H1 (cell line): ENCODE results near the gene SGCD. TPM values are rescaled to one million over a fixed set of nuclear protein-coding genes. Genes with fewer than 3 reads are reported as not detected.
A peak's percentile ranks its signal among the peaks of the same experiment; 100 is the strongest.

Source experiments
- CTCF ChIA-PET: fragments of 300-600 bp; sonication (Branson Sonifier 250); formaldehyde crosslinking; loops from one replicate; lab custom pipeline; 2021; ENCODE audit not compliant: partially characterized antibody; lab: Charles Lee
- POLR2A ChIA-PET: fragments of 300-600 bp; sonication (Branson Sonifier 250); formaldehyde crosslinking; loops from one replicate; lab custom pipeline; 2021; ENCODE audit warnings: inconsistent platforms; ENCODE audit not compliant: partially characterized antibody; lab: Charles Lee
- DNase-seq, 2 experiments: peaks; one replicate each; pipeline versions ENCODE4 v3.0.0 to v3.0.0-alpha.2; 2010 to 2022; ENCODE audit warnings: low spot score in 2 of 2, low read depth in 1 of 2, mixed read lengths in 1 of 2
- FAIRE-seq: peaks from 2 replicates; lab custom pipeline; 2011; peaks lifted over from hg19 to GRCh38; lab: Jason Lieb, UNC
- H2AFZ ChIP-seq: 2 replicates; pipeline ENCODE4 v1.8.1; 2012; ENCODE audit warnings: low read length, inconsistent platforms
- H2AK5ac ChIP-seq: 2 replicates; pipeline ENCODE4 v1.6.1; 2013; ENCODE audit warnings: low read depth, low read length
- H2BK120ac ChIP-seq: replicated peaks from 2 replicates; pipeline ENCODE3; 2013; ENCODE audit warnings: low read depth, low read length, inconsistent platforms
- H2BK12ac ChIP-seq: 2 replicates; pipeline ENCODE4 v1.6.1; 2013; ENCODE audit warnings: low read depth, low read length
- H2BK15ac ChIP-seq: 2 replicates; pipeline ENCODE4 v1.6.1; 2013; ENCODE audit warnings: low read length
- H2BK20ac ChIP-seq: 2 replicates; pipeline ENCODE4 v1.6.1; 2013; ENCODE audit warnings: low read length
- H2BK5ac ChIP-seq: 2 replicates; pipeline ENCODE4 v1.6.1; 2013; ENCODE audit warnings: low read depth, low read length
- H3K14ac ChIP-seq: 2 replicates; pipeline ENCODE4 v1.6.1; 2013; ENCODE audit warnings: inconsistent platforms; ENCODE audit not compliant: insufficient read length
- H3K18ac ChIP-seq: 2 replicates; pipeline ENCODE4 v1.6.1; 2013; ENCODE audit warnings: low read length; ENCODE audit errors: extremely low read depth
- H3K23ac ChIP-seq: 2 replicates; pipeline ENCODE4 v1.6.1; 2013; ENCODE audit warnings: inconsistent platforms; ENCODE audit not compliant: insufficient read length
- H3K23me2 ChIP-seq: 2 replicates; pipeline ENCODE4 v1.6.1; 2013; ENCODE audit warnings: low read depth, low read length
- H3K27ac ChIP-seq: 2 replicates; pipeline ENCODE4 v1.6.1; 2011; ENCODE audit warnings: low read depth, low read length, inconsistent platforms
- H3K27me3 ChIP-seq, 4 experiments: replicated peaks in 1 of 4; 1 replicate in 1 of 4; 2 replicates in 3 of 4; pipeline versions ENCODE4 v1.6.1 to v1.8.1; 2011 to 2013; ENCODE audit warnings: low read length in 3 of 4, mild to moderate bottlenecking in 3 of 4, inconsistent platforms in 2 of 4, mixed read lengths in 2 of 4, moderate library complexity in 1 of 4; ENCODE audit not compliant: control insufficient read depth in 3 of 4, insufficient read depth in 3 of 4; ENCODE audit errors: extremely low read depth in 1 of 4
- H3K36me3 ChIP-seq, 4 experiments: 2 replicates each; pipeline versions ENCODE4 v1.6.1 to v1.8.1; 2011 to 2013; ENCODE audit warnings: mild to moderate bottlenecking in 4 of 4, low read length in 3 of 4, moderate library complexity in 2 of 4, control low read depth in 1 of 4, inconsistent platforms in 1 of 4; ENCODE audit not compliant: insufficient read depth in 4 of 4, control insufficient read depth in 2 of 4
- H3K4ac ChIP-seq: replicated peaks from 2 replicates; pipeline ENCODE3; 2013; ENCODE audit warnings: low read length, low read depth, mixed read lengths, inconsistent platforms; ENCODE audit not compliant: insufficient read length
- H3K4me1 ChIP-seq, 4 experiments: replicated peaks in 1 of 4; 1 replicate in 1 of 4; 2 replicates in 3 of 4; pipeline versions ENCODE4 v1.6.1 to v1.8.1; 2011 to 2013; ENCODE audit warnings: low read length in 3 of 4, inconsistent platforms in 2 of 4, mixed read lengths in 1 of 4; ENCODE audit not compliant: insufficient read depth in 4 of 4, control insufficient read depth in 3 of 4
- H3K4me2 ChIP-seq, 2 experiments: 2 replicates each; pipeline versions ENCODE4 v1.6.1 to v1.8.1; 2011 to 2013; ENCODE audit warnings: low read depth in 2 of 2, low read length in 2 of 2, control low read depth in 1 of 2, inconsistent platforms in 1 of 2, mild to moderate bottlenecking in 1 of 2; ENCODE audit not compliant: insufficient read depth in 1 of 2
- H3K4me3 ChIP-seq, 4 experiments: fragments of 200-600, 300-600 bp in 1 of 4; sonication (generic), shearing (Covaris generic), sonication (Bioruptor Twin) in 1 of 4; 2 replicates each; pipeline versions ENCODE4 v1.5.1 to v1.8.1; 2011 to 2016; ENCODE audit warnings: low read length in 4 of 4, low read depth in 3 of 4, control low read depth in 2 of 4, inconsistent platforms in 2 of 4, mild to moderate bottlenecking in 2 of 4, mixed read lengths in 1 of 4, moderate library complexity in 1 of 4; ENCODE audit not compliant: insufficient read depth in 2 of 4; ENCODE audit errors: extremely low read depth in 1 of 4
- H3K56ac ChIP-seq: replicated peaks from 2 replicates; pipeline ENCODE3; 2013; ENCODE audit warnings: low read depth, mild to moderate bottlenecking, mixed read lengths, low read length, inconsistent platforms; ENCODE audit not compliant: insufficient read length
- H3K79me1 ChIP-seq: 2 replicates; pipeline ENCODE4 v1.6.1; 2013; ENCODE audit warnings: low read depth, low read length, control low read depth
- H3K79me2 ChIP-seq, 2 experiments: 2 replicates each; pipeline versions ENCODE4 v1.6.1 to v1.8.1; 2012 to 2013; ENCODE audit warnings: low read length in 2 of 2, mild to moderate bottlenecking in 2 of 2, inconsistent platforms in 1 of 2; ENCODE audit not compliant: insufficient read depth in 2 of 2, control insufficient read depth in 1 of 2
- H3K9ac ChIP-seq, 4 experiments: replicated peaks in 1 of 4; 1 replicate in 1 of 4; 2 replicates in 3 of 4; pipeline versions ENCODE4 v1.6.1 to v1.8.1; 2011 to 2013; ENCODE audit warnings: low read depth in 3 of 4, low read length in 3 of 4, control low read depth in 2 of 4, mild to moderate bottlenecking in 2 of 4, moderate library complexity in 2 of 4, inconsistent platforms in 1 of 4; ENCODE audit errors: extremely low read depth in 1 of 4
- H3K9me3 ChIP-seq, 2 experiments: 2 replicates each; pipeline versions ENCODE4 v1.6.1 to v1.8.1; 2012 to 2013; ENCODE audit warnings: mild to moderate bottlenecking in 2 of 2, moderate library complexity in 2 of 2, control low read depth in 1 of 2, inconsistent platforms in 1 of 2, low read depth in 1 of 2, low read length in 1 of 2, mixed read lengths in 1 of 2; ENCODE audit not compliant: insufficient read depth in 2 of 2
- H4K20me1 ChIP-seq, 2 experiments: replicated peaks in 1 of 2; 2 replicates each; pipeline versions ENCODE3 to v1.8.1; 2011 to 2013; ENCODE audit warnings: inconsistent platforms in 2 of 2, low read length in 2 of 2, mild to moderate bottlenecking in 1 of 2; ENCODE audit not compliant: insufficient read depth in 2 of 2, control insufficient read depth in 1 of 2
- H4K5ac ChIP-seq: 2 replicates; pipeline ENCODE4 v1.6.1; 2013; ENCODE audit warnings: low read length, low read depth, mixed read lengths, inconsistent platforms; ENCODE audit not compliant: insufficient read length
- H4K8ac ChIP-seq: 2 replicates; pipeline ENCODE4 v1.8.0; 2013; ENCODE audit warnings: mild to moderate bottlenecking, moderate library complexity, low read length, inconsistent platforms; ENCODE audit not compliant: insufficient read depth; ENCODE audit errors: extremely low read depth
- H4K91ac ChIP-seq: replicated peaks from 2 replicates; pipeline ENCODE3; 2013; ENCODE audit warnings: low read length, mixed read lengths, inconsistent platforms; ENCODE audit not compliant: insufficient read length
- JUND ChIP-seq: IDR thresholded peaks from 2 replicates; pipeline ENCODE4 v1.6.1; 2011; ENCODE audit warnings: mild to moderate bottlenecking, improper control_type of control experiment, low read length
- MAFK ChIP-seq: IDR thresholded peaks from 2 replicates; pipeline ENCODE4 v1.6.1; 2012; ENCODE audit warnings: low read depth, mild to moderate bottlenecking, improper control_type of control experiment, low read length
- RFX5 ChIP-seq: IDR thresholded peaks from 2 replicates; pipeline ENCODE4 v1.6.1; 2011; ENCODE audit warnings: low read depth, low read length, improper control_type of control experiment, borderline replicate concordance
- SP1 ChIP-seq: IDR thresholded peaks from 2 replicates; pipeline ENCODE4 v1.6.1; 2011; ENCODE audit warnings: low read depth, low read length
- SUZ12 ChIP-seq: fragments of 200-600 bp; sonication (generic); IDR thresholded peaks from 2 replicates; pipeline ENCODE4 v1.6.1; 2012; ENCODE audit warnings: mild to moderate bottlenecking, inconsistent platforms, low read length, moderate library complexity, mixed read lengths
- YY1 ChIP-seq: IDR thresholded peaks from 2 replicates; pipeline ENCODE4 v1.6.1; 2011; ENCODE audit warnings: low read depth, mild to moderate bottlenecking, low read length
- ZNF274 ChIP-seq: IDR thresholded peaks from 2 replicates; pipeline ENCODE4 v1.7.0; 2012; ENCODE audit warnings: low read length, borderline replicate concordance; ENCODE audit errors: extremely low read depth
- WGBS, 2 experiments: shearing (Covaris generic) in 1 of 2; methylation state at CpG; one replicate each; pipeline versions ENCODE4 v1.1.6 to v1.1.7; 2013 to 2015; ENCODE audit warnings: low lambda C conversion rate in 2 of 2, mixed read lengths in 2 of 2, inconsistent platforms in 1 of 2, low coverage in 1 of 2, missing lambda C conversion rate in 1 of 2; ENCODE audit not compliant: insufficient replicate concordance in 2 of 2, insufficient coverage in 1 of 2, insufficient read length in 1 of 2; ENCODE audit errors: extremely low coverage in 1 of 2, missing lambda C conversion rate in 1 of 2; 5-methylcytosine and 5-hydroxymethylcytosine counted together
- polyA plus RNA-seq, 7 experiments: library from polyadenylated mRNA; depleted of rRNA in 3 of 7; stranded (reverse) in 5 of 7; unstranded in 2 of 7; fragments of >200 nt in 5 of 7; fragments of 200-250 nt in 2 of 7; gene quantifications; 1 replicate in 5 of 7; 2 replicates in 1 of 7; 4 replicates in 1 of 7; pipeline versions ENCODE4 v1.2.1 to v1.2.3, GENCODE V29; 2011 to 2013; ENCODE audit warnings: missing spikeins in 2 of 7, mixed read lengths in 2 of 7
- total RNA-seq: library from RNA; stranded (reverse); fragmentation: NEBNext Ultra II Directional; extraction: Animal tissue kit (Norgen Biotek cat#: 25700); gene quantifications from 2 replicates; pipeline ENCODE4 v1.2.1, GENCODE V29; 2021

SGCD gene
- total and polyA plus RNA-seq, 2 of the 8 experiments (the other 6 are each of a cell fraction or from before 2014, with no cell fraction given): 0.04 to 0.08 TPM

GRCh38 chr5:156783092-156783491, 456.1 kb downstream of the SGCD start:
- no peaks in the 10 kb centered on the region for H3K36me3 ChIP-seq
- no peak overlapping the region for H3K56ac ChIP-seq
- no peak overlapping the region for H3K4ac ChIP-seq
- no peak overlapping the region for H2AK5ac ChIP-seq
- H3K79me2 ChIP-seq: no peaks in the 10 kb centered on the region
- peaks cover 0 to 3% (median 0%) of the 10 kb centered on the region in 4 experiments; a peak in 1 of 7 replicates for H3K4me1 ChIP-seq
- H2AFZ ChIP-seq: no peak overlapping the region
- peak overlapping the region; percentile 82; the same call in 1 of the 2 replicates for H2BK12ac ChIP-seq
- no peak for TF ChIP-seq RFX5
- TF ChIP-seq SP1: no peak
- TF ChIP-seq YY1: no peak
- no peak for TF ChIP-seq SUZ12
- TF ChIP-seq ZNF274: no peak
- TF ChIP-seq JUND: no peak
- no peak for TF ChIP-seq MAFK
- H3K9me3 ChIP-seq: no peaks in the 10 kb centered on the region
- no peak overlapping the region for H2BK15ac ChIP-seq
- no peak overlapping the region for H3K9ac ChIP-seq
- no peak overlapping the region for H3K27ac ChIP-seq
- H3K79me1 ChIP-seq: no peaks in the 10 kb centered on the region
- ChIA-PET POLR2A (no interaction called here), CTCF (interaction anchor here (0.7 kb wide), 1 partner anchor 14 kb away, joined by 3 read pairs; no protein-coding TSS in a partner anchor)
- no peak overlapping the region for H3K4me2 ChIP-seq
- H3K4me3 ChIP-seq: no peak overlapping the region
- no peak overlapping the region for H3K14ac ChIP-seq
- H3K18ac ChIP-seq: no peak overlapping the region
- no peak overlapping the region for H4K8ac ChIP-seq
- H3K23me2 ChIP-seq: no peaks in the 10 kb centered on the region
- no peak overlapping the region for H4K91ac ChIP-seq
- no peak overlapping the region for H3K23ac ChIP-seq
- FAIRE-seq (no peak), DNase-seq (no peak)
- H2BK20ac ChIP-seq: no peak overlapping the region
- H2BK120ac ChIP-seq: no peak overlapping the region
- H3K27me3 ChIP-seq: no peaks in the 10 kb centered on the region
- 93% methylated on average over 5 of the region's 5 CpGs; no CpG with 5 or more reads in 1 of the 2 experiments for WGBS, 2 experiments
- H2BK5ac ChIP-seq: no peak overlapping the region
- H4K20me1 ChIP-seq: no peaks in the 10 kb centered on the region
- H4K5ac ChIP-seq: no peak overlapping the region
